Activated T-cell treated with anti-CD3 and anti-CD28 coated beads for 1 hour (primary cell): ENCODE data around the gene XKR8.

ENCODE experiments used
- DNase-seq: peaks from one replicate; pipeline ENCODE4 v3.0.0-alpha.2; 2020; ENCODE audit warnings: low read depth

XKR8 gene

GRCh38 chr1:27955076-27955475 lies 4.7 kb upstream of the XKR8 start:
- no peak for DNase-seq

DNA sequence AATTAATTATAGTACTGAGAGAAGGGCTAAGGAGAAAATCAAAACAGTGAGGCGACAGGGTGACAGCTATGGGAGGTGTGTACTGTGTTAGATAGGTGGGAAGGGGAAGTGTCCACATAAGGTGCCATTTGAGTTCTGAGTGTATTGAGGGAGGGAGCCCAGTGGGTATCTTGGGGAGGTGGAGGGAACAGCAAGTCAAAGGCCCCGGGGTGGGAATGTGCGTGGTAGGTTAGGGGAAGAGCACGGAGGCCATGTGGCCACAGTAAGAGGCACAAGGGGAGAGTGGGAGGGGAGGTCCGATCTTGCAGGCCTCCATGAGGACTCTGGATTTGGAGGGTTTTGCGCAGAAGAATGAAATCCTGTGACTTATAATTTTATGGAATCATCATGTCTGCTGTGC lies 3.0 kb upstream of the XKR8 start:
- DNase-seq = no peak

DNA sequence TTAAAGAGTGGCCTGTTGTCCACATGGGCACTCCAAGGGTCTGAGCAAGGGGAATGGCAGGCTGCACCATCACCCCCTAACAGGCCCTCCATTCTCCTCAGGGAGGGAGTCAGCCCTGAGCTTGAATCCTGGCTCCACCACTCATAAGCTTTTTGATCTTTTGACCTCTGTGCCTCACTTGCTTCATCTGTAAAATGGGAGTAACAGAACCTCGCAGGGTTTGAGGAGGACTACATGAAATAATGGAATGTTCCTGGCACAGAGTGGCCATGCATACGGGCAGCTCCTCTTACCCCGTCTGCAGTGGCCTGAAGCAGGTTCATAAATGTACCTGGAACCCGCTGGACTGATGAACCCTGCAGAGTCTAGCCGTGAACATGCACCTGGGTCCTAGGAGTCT lies 2.1 kb upstream of the XKR8 start:
- DNase-seq = no peak

- no peak for DNase-seq
These were observed 1.3 kb upstream of the XKR8 start for GRCh38 chr1:27958513-27958912.

GRCh38 chr1:27960762-27961645 lies 1.2 kb downstream of the XKR8 start:
- no peak for DNase-seq

DNA sequence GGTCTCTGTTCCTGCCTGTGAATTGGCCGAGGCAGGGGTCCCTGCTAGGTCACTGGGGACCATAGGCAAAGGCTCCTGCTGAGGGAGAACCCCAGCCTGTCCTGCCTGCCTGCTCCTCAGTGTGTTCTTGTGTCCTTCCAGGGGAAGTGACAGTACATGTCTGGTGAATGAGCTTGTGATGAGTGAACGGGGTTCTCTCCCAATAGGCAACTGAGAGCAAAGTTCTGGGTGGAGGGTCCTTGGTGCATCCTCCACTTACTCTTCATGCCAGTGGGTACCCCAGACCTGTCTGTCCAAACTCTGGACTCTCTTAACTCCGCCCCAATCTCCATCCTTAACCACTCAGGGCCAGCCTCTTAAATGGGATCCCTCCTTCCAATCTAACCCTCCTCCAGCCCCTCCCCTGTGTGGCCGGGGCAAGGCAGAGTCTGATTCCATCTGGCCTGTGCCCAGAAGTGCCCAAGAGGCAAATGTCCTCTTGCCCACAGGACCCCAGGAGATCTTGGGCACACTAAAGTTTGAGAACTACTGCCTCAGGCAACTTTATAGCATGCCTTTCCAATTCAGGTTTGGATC lies 2.0 kb downstream of the XKR8 start:
- no peak for DNase-seq

GRCh38 chr1:27963393-27963792 lies 3.6 kb downstream of the XKR8 start:
- DNase-seq = no peak

DNA sequence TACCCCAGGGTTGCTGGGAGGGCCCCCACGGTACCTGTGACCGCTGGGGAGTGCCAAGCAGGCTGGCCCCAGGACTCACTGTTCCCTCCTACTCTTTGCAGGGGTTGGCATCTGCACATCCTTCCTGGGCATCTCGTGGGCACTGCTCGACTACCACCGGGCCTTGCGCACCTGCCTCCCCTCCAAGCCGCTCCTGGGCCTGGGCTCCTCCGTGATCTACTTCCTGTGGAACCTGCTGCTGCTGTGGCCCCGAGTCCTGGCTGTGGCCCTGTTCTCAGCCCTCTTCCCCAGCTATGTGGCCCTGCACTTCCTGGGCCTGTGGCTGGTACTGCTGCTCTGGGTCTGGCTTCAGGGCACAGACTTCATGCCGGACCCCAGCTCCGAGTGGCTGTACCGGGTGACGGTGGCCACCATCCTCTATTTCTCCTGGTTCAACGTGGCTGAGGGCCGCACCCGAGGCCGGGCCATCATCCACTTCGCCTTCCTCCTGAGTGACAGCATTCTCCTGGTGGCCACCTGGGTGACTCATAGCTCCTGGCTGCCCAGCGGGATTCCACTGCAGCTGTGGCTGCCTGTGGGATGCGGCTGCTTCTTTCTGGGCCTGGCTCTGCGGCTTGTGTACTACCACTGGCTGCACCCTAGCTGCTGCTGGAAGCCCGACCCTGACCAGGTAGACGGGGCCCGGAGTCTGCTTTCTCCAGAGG lies 6.8 kb downstream of the XKR8 start:
- no peak for DNase-seq

DNA sequence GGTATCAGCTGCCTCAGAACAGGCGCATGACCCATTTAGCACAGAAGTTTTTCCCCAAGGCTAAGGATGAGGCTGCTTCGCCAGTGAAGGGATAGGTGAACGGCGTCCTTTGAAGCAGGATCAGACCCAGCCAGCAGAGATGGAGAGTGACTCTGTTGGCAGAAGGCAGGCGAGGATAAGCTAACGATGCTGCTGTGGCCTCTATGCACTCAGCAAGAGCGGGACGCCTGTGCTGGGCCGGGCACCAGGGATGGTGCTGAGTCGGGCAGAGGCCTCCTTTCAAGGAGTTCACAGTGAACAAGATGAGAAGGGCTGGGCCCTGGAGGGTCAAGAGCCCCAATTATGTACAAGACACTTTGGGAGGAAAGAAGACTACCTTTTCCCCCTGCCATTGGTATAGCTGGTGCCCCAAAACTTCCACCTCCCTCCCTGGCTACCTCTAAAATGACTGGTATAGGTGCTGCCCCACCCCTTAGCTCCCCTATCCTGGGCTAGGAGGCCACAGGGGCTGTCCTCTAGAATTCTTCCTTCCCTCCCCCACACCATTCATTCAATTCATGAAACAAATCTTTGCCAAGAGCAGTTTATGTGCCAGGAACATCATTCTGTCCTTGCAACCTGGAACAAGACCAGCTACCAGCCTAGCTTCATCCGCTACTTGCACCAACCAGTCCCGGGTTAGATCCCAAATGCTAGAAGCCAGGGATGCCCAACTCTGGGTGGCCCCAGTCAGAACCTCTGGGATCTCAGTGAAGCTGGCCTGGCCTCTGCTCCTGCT lies 7.5 kb downstream of the XKR8 start:
- no peak for DNase-seq

DNA sequence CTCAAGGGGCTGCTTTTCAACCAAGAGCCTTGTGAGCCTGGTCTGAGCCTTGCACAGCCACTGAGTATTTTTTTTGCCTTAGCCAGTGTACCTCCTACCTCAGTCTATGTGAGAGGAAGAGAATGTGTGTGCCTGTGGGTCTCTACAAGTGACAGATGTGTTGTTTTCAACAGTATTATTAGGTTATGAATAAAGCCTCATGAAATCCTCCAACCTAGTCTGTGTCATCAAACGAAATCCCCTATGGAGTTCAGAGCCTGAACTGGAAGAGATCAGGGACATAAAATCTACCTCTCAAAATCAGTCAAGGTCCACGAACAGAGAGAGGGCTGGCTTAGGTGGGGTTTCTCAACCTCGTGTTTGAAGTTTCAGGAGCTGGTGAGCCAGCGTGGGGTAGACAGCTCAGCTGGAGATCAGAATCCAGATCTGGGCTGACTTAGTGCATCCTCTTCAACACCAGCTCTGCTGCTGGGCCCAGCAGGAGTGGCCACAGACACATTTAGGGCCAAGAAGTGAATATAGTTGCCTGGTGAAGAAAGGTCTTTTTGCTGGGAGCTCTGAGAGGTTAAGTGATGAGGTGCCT lies 8.2 kb downstream of the XKR8 start:
- no peak for DNase-seq

DNA sequence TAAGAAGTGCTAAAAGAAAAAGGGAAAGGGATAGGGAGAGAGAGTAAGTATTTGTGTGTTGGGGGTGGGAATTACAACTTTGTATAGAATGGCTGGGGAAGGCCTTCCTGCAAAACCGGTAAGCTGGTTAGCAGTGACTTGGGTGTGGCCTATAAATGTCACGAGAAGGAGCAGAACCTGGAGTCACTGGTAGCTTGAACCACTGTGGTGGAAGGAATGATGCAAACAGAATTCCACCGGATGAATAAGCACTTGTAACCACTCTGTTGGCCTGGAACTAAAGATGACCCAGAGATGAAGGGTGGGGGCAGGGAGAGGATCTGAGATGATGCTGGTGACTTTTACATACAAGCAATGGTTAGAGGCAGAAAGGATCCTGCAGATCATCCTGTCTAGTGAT lies 8.9 kb downstream of the XKR8 start:
- DNase-seq = no peak

- DNase-seq = no peak
These were observed 10.6 kb downstream of the XKR8 start for GRCh38 chr1:27970401-27970800.

- DNase-seq = no peak
These were observed 11.9 kb downstream of the XKR8 start for GRCh38 chr1:27971674-27972073.

- no peak for DNase-seq
These were observed 12.4 kb downstream of the XKR8 start for GRCh38 chr1:27972141-27972540.

GRCh38 chr1:27973771-27974416 lies 14.1 kb downstream of the XKR8 start:
- no peak for DNase-seq

DNA sequence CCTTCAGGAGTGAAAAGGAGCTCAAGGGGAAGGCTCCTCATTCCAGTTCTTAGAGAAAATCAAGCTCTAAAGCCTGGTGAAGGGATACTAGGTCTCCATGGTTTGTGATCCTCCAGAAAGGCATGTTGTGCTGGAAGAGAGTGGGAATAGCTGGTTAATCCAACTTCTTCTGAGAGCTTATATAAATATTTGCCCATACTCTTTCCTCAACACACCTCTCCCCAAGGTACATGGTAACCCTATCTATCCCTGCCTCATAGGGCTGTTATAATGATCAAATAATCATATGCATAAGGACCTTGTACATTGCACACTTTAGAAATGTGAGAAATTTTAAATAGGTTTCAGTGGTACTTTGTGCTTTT lies 14.6 kb downstream of the XKR8 start:
- no peak for DNase-seq

GRCh38 chr1:27979151-27979858 lies 19.5 kb downstream of the XKR8 start:
- no peak for DNase-seq

DNA sequence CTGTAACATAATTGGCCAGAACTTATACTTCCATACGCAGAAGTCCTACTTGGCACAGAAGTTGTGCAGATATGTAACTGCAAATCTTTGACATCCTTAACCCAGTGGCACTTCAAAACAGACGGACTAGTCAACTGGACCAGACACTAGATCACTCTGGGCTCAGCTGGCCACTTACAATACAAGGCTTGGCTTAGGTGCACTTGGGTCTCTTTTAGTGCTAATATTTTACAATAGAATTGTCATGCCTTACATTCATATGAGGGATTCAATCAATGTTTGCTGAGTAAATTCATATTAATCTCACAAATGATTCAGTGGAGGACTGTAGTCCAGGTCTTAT lies 20.1 kb downstream of the XKR8 start:
- no peak for DNase-seq

- no peak for DNase-seq
These were observed 20.6 kb downstream of the XKR8 start for GRCh38 chr1:27980216-27980845.

- no peak for DNase-seq
These were observed 21.4 kb downstream of the XKR8 start for GRCh38 chr1:27981145-27981544.
